ENCODE measurements around the gene PTPRJ.

PTPRJ gene

GRCh38 chr11:48087974-48088681 lies 107.8 kb downstream of the PTPRJ start:
- H3K4me1 ChIP-seq (ENCODE audit: control insufficient read depth, low read length) = no peaks in the 10 kb centered on the region; the same call in 1 of the 2 replicates
- no peak overlapping the region for H3K27ac ChIP-seq (ENCODE audit: low read depth, low read length)
- no peaks in the 10 kb centered on the region for H4K20me1 ChIP-seq (ENCODE audit: control insufficient read depth, insufficient read depth, low read depth, low read length)
- H3K36me3 ChIP-seq (ENCODE audit: control insufficient read depth, low read length) = no peaks in the 10 kb centered on the region
- H3K9me3 ChIP-seq (ENCODE audit: control insufficient read depth, insufficient read depth, low read length) = 0 out of 2 replicates have a peak, but pooled peaks cover 2% of the 10 kb centered on the region
- TF ChIP-seq EZH2phosphoT487 (IDR thresholded peaks at IDR 0.05; ENCODE audit: borderline replicate concordance, low read length) (no peak), CTCF (IDR thresholded peaks at IDR 0.05; ENCODE audit: low read depth, low read length, poor library complexity, severe bottlenecking) (no peak)
- no peak overlapping the region for H3K4me2 ChIP-seq (ENCODE audit: low read length)
- peaks cover 7% of the 10 kb centered on the region for H3K27me3 ChIP-seq (ENCODE audit: control insufficient read depth, low read length)
- H3K4me3 ChIP-seq (ENCODE audit: low read length) = no peak overlapping the region
- no peaks in the 10 kb centered on the region for H3F3A ChIP-seq (ENCODE audit: control insufficient read depth, insufficient read depth)
- no peaks in the 10 kb centered on the region for H3K9me2 ChIP-seq (replicated peaks; ENCODE audit: control insufficient read depth, low read length)
- H3K79me2 ChIP-seq (ENCODE audit: control insufficient read depth, low read length) = no peaks in the 10 kb centered on the region

- no peaks in the 10 kb centered on the region for H3K79me2 ChIP-seq (ENCODE audit: control insufficient read depth, low read length)
- H4K20me1 ChIP-seq (ENCODE audit: control insufficient read depth, insufficient read depth, low read depth, low read length) = no peaks in the 10 kb centered on the region
- no peaks in the 10 kb centered on the region for H3K36me3 ChIP-seq (ENCODE audit: control insufficient read depth, low read length)
- peaks cover 5% of the 10 kb centered on the region for H3K4me1 ChIP-seq (ENCODE audit: control insufficient read depth, low read length)
- TF ChIP-seq CTCF (IDR thresholded peaks at IDR 0.05; ENCODE audit: low read depth, low read length, poor library complexity, severe bottlenecking) (no peak), EZH2phosphoT487 (IDR thresholded peaks at IDR 0.05; ENCODE audit: borderline replicate concordance, low read length) (no peak)
- no peak overlapping the region for H3K4me3 ChIP-seq (ENCODE audit: low read length)
- H3K9me2 ChIP-seq (replicated peaks; ENCODE audit: control insufficient read depth, low read length) = no peaks in the 10 kb centered on the region
- H3F3A ChIP-seq (ENCODE audit: control insufficient read depth, insufficient read depth) = 0 out of 2 replicates have a peak, but pooled peaks cover 2% of the 10 kb centered on the region
- 0 out of 2 replicates have a peak, but pooled peaks cover 2% of the 10 kb centered on the region for H3K9me3 ChIP-seq (ENCODE audit: control insufficient read depth, insufficient read depth, low read length)
- H3K27ac ChIP-seq (ENCODE audit: low read depth, low read length) = no peak overlapping the region
- H3K27me3 ChIP-seq (ENCODE audit: control insufficient read depth, low read length) = peaks cover 7% of the 10 kb centered on the region
- H3K4me2 ChIP-seq (ENCODE audit: low read length) = no peak overlapping the region
Measured at GRCh38 chr11:48088682-48089050, 108.3 kb downstream of the PTPRJ start.

GRCh38 chr11:48090174-48090573 lies 109.8 kb downstream of the PTPRJ start:
- Histone ChIP-seq H3K9me3 (ENCODE audit: control insufficient read depth, insufficient read depth, low read length) (no peaks in the 10 kb centered on the region), H3K27ac (ENCODE audit: low read depth, low read length) (no peak overlapping the region), H4K20me1 (ENCODE audit: control insufficient read depth, insufficient read depth, low read depth, low read length) (no peaks in the 10 kb centered on the region), H3K79me2 (ENCODE audit: control insufficient read depth, low read length) (no peaks in the 10 kb centered on the region), H3F3A (ENCODE audit: control insufficient read depth, insufficient read depth) (0 out of 2 replicates have a peak, but pooled peaks cover 2% of the 10 kb centered on the region), H3K36me3 (ENCODE audit: control insufficient read depth, low read length) (no peaks in the 10 kb centered on the region), H3K27me3 (ENCODE audit: control insufficient read depth, low read length) (peaks cover 11% of the 10 kb centered on the region), H3K4me2 (ENCODE audit: low read length) (no peak overlapping the region), H3K4me3 (ENCODE audit: low read length) (no peak overlapping the region), H3K4me1 (ENCODE audit: control insufficient read depth, low read length) (peaks cover 20% of the 10 kb centered on the region), H3K9me2 (replicated peaks; ENCODE audit: control insufficient read depth, low read length) (no peaks in the 10 kb centered on the region)
- TF ChIP-seq CTCF (IDR thresholded peaks at IDR 0.05; ENCODE audit: low read depth, low read length, poor library complexity, severe bottlenecking) (no peak), EZH2phosphoT487 (IDR thresholded peaks at IDR 0.05; ENCODE audit: borderline replicate concordance, low read length) (no peak)
